Measurements from ENCODE around the gene CDH23. TPM values are rescaled to one million over a fixed set of nuclear protein-coding genes. Genes with fewer than 3 reads are reported as not detected.

Gene CDH23
- total and polyA plus RNA-seq, 2 of the 8 experiments (the other 6 are each of a cell fraction or from before 2014, with no cell fraction given) = 1.9 to 4.9 TPM

DNA sequence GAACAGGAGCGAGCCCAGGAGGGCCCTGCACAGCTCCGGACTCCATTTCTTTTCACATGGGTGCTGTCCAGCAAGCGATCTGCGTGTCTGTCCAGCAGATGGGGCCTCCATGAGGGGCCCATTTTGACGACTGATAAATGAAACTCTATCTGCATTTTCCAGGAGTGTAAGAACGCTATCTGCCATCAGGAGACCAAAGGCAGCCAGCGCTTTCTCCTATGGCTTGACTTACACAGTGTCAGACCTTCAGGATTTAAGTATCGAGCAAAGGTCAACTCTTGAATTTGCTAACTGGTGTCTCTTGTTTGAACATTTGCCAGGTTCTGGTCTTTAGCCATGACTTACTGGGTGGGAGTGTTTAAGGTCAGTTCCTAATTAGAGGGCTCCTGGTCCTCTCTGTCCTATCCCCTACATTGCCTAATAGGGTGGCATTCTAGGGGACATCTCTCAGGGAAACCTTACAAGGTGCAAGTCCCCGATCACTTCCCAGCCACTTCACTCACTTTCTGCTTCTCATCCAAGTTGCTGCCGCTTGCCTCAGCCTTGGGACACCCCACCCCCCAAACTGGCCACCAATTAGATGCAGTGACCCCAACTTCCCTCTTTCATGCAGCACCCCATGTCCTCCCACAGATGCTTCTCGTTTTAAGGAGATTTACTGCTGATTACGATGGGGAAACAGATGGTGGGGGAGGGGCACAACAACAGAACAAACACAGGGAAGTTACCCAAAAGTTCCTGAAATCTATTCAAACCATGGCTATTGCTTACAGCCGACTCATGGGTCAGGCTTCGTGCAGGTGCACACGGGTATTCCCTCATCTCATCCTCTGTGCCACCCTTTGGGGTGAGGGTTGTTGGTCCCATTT is 356.6 kb downstream of the CDH23 start (continued):
- TF ChIP-seq, protein P1, sequence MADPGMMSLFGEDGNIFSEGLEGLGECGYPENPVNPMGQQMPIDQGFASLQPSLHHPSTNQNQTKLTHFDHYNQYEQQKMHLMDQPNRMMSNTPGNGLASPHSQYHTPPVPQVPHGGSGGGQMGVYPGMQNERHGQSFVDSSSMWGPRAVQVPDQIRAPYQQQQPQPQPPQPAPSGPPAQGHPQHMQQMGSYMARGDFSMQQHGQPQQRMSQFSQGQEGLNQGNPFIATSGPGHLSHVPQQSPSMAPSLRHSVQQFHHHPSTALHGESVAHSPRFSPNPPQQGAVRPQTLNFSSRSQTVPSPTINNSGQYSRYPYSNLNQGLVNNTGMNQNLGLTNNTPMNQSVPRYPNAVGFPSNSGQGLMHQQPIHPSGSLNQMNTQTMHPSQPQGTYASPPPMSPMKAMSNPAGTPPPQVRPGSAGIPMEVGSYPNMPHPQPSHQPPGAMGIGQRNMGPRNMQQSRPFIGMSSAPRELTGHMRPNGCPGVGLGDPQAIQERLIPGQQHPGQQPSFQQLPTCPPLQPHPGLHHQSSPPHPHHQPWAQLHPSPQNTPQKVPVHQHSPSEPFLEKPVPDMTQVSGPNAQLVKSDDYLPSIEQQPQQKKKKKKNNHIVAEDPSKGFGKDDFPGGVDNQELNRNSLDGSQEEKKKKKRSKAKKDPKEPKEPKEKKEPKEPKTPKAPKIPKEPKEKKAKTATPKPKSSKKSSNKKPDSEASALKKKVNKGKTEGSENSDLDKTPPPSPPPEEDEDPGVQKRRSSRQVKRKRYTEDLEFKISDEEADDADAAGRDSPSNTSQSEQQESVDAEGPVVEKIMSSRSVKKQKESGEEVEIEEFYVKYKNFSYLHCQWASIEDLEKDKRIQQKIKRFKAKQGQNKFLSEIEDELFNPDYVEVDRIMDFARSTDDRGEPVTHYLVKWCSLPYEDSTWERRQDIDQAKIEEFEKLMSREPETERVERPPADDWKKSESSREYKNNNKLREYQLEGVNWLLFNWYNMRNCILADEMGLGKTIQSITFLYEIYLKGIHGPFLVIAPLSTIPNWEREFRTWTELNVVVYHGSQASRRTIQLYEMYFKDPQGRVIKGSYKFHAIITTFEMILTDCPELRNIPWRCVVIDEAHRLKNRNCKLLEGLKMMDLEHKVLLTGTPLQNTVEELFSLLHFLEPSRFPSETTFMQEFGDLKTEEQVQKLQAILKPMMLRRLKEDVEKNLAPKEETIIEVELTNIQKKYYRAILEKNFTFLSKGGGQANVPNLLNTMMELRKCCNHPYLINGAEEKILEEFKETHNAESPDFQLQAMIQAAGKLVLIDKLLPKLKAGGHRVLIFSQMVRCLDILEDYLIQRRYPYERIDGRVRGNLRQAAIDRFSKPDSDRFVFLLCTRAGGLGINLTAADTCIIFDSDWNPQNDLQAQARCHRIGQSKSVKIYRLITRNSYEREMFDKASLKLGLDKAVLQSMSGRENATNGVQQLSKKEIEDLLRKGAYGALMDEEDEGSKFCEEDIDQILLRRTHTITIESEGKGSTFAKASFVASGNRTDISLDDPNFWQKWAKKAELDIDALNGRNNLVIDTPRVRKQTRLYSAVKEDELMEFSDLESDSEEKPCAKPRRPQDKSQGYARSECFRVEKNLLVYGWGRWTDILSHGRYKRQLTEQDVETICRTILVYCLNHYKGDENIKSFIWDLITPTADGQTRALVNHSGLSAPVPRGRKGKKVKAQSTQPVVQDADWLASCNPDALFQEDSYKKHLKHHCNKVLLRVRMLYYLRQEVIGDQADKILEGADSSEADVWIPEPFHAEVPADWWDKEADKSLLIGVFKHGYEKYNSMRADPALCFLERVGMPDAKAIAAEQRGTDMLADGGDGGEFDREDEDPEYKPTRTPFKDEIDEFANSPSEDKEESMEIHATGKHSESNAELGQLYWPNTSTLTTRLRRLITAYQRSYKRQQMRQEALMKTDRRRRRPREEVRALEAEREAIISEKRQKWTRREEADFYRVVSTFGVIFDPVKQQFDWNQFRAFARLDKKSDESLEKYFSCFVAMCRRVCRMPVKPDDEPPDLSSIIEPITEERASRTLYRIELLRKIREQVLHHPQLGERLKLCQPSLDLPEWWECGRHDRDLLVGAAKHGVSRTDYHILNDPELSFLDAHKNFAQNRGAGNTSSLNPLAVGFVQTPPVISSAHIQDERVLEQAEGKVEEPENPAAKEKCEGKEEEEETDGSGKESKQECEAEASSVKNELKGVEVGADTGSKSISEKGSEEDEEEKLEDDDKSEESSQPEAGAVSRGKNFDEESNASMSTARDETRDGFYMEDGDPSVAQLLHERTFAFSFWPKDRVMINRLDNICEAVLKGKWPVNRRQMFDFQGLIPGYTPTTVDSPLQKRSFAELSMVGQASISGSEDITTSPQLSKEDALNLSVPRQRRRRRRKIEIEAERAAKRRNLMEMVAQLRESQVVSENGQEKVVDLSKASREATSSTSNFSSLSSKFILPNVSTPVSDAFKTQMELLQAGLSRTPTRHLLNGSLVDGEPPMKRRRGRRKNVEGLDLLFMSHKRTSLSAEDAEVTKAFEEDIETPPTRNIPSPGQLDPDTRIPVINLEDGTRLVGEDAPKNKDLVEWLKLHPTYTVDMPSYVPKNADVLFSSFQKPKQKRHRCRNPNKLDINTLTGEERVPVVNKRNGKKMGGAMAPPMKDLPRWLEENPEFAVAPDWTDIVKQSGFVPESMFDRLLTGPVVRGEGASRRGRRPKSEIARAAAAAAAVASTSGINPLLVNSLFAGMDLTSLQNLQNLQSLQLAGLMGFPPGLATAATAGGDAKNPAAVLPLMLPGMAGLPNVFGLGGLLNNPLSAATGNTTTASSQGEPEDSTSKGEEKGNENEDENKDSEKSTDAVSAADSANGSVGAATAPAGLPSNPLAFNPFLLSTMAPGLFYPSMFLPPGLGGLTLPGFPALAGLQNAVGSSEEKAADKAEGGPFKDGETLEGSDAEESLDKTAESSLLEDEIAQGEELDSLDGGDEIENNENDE (IDR thresholded peaks at IDR 0.05; ENCODE audit: insufficient replicate concordance, low read length) = no peak
- no peak for TF ChIP-seq TCF12 (IDR thresholded peaks at IDR 0.05; ENCODE audit: low read depth, low read length)
- no peak for TF ChIP-seq BACH1 (IDR thresholded peaks at IDR 0.05; ENCODE audit: low read length)
- no peak for TF ChIP-seq TEAD4 (IDR thresholded peaks at IDR 0.05; ENCODE audit: low read depth, low read length)
- no peak for TF ChIP-seq TAF1 (IDR thresholded peaks at IDR 0.05; ENCODE audit: low read depth, low read length)
- TF ChIP-seq EGR1 (IDR thresholded peaks at IDR 0.05; ENCODE audit: borderline replicate concordance, low read depth, low read length) = no peak
